Loucy (cell line): Measurements from ENCODE around the gene GPR78.

Experiments used
- H2AFZ ChIP-seq: fragments of 200-600 bp; sonication (generic); 2 replicates; pipeline ENCODE4 v1.6.0; 2016; ENCODE audit warnings: antibody characterized with exemption, mild to moderate bottlenecking, low read length, moderate library complexity
- H3F3A ChIP-seq: fragments of 200-600 bp; 2 replicates; pipeline ENCODE4 v1.6.0; 2016; ENCODE audit warnings: antibody characterized with exemption, low read depth, mild to moderate bottlenecking
- H3K27me3 ChIP-seq: fragments of 200-600 bp; sonication (generic); 2 replicates; pipeline ENCODE4 v1.6.1; 2014; ENCODE audit warnings: low read length, mild to moderate bottlenecking; ENCODE audit not compliant: insufficient read depth, poor library complexity, severe bottlenecking
- H3K36me3 ChIP-seq: fragments of 200-600 bp; sonication (generic); 2 replicates; pipeline ENCODE4 v1.6.1; 2016; ENCODE audit warnings: low read length; ENCODE audit not compliant: insufficient read depth
- H3K4me1 ChIP-seq: fragments of 200-600 bp; sonication (generic); 2 replicates; pipeline ENCODE4 v1.5.1; 2014; ENCODE audit warnings: low read length, mild to moderate bottlenecking; ENCODE audit not compliant: insufficient read depth, poor library complexity, severe bottlenecking
- H3K4me2 ChIP-seq: fragments of 200-600 bp; sonication (generic); 2 replicates; pipeline ENCODE4 v1.6.0; 2014; ENCODE audit warnings: antibody characterized with exemption, low read length, low read depth, mild to moderate bottlenecking; ENCODE audit not compliant: poor library complexity, severe bottlenecking
- H3K4me3 ChIP-seq: fragments of 200-600 bp; sonication (generic); 2 replicates; pipeline ENCODE4 v1.5.1; 2014; ENCODE audit warnings: low read length, mild to moderate bottlenecking, mixed read lengths; ENCODE audit not compliant: poor library complexity, severe bottlenecking
- H3K79me2 ChIP-seq: fragments of 200-600 bp; sonication (generic); 2 replicates; pipeline ENCODE4 v1.6.1; 2014; ENCODE audit warnings: low read length; ENCODE audit not compliant: insufficient read depth
- H3K9ac ChIP-seq: fragments of 200-600 bp; sonication (generic); 2 replicates; pipeline ENCODE4 v1.6.0; 2014; ENCODE audit warnings: mild to moderate bottlenecking, low read depth, low read length, moderate library complexity; ENCODE audit not compliant: poor library complexity, severe bottlenecking
- H3K9me2 ChIP-seq: fragments of 200-600 bp; sonication (generic); replicated peaks from 2 replicates; pipeline ENCODE4 v1.6.1; 2016; ENCODE audit warnings: low read depth, low read length, mixed read lengths
- H3K9me3 ChIP-seq: fragments of 200-600 bp; sonication (generic); 2 replicates; pipeline ENCODE4 v1.6.1; 2014; ENCODE audit warnings: mild to moderate bottlenecking, antibody characterized with exemption, low read length, low read depth; ENCODE audit not compliant: insufficient read depth
- H4K20me1 ChIP-seq: fragments of 200-600 bp; sonication (generic); 2 replicates; pipeline ENCODE4 v1.6.0; 2014; ENCODE audit warnings: antibody characterized with exemption, low read length, mild to moderate bottlenecking; ENCODE audit not compliant: insufficient read depth, poor library complexity, severe bottlenecking
- CTCF ChIP-seq: fragments of 200-600 bp; sonication (generic); conservative IDR thresholded peaks from 2 replicates; pipeline ENCODE4 v1.5.1; 2014; ENCODE audit warnings: mild to moderate bottlenecking, antibody characterized with exemption, low read length
- EZH2phosphoT487 ChIP-seq: fragments of 200-600 bp; IDR thresholded peaks from 2 replicates; pipeline ENCODE4 v1.6.1; 2018; ENCODE audit warnings: antibody characterized with exemption, mild to moderate bottlenecking, moderate library complexity, borderline replicate concordance

Gene GPR78

GRCh38 chr4:8580321-8581093, at the start of gene GPR78:
TSS of gene GPR78 (plus strand) at chr4:8580392. CDS start at chr4:8580983, 591 bp downstream.
- Histone ChIP-seq H3K27me3 (no peaks in the 10 kb centered on the region), H4K20me1 (no peaks in the 10 kb centered on the region), H3K4me1 (no peaks in the 10 kb centered on the region), H3K4me3 (no peak within 1 kb of the TSS), H3K79me2 (no peaks in the 10 kb centered on the region), H2AFZ (no peak within 1 kb of the TSS), H3K9me3 (no peaks in the 10 kb centered on the region), H3K9me2 (no peaks in the 10 kb centered on the region), H3K36me3 (no peaks in the 10 kb centered on the region), H3F3A (no peaks in the 10 kb centered on the region), H3K4me2 (no peak within 1 kb of the TSS), H3K9ac (no peak within 1 kb of the TSS)
- TF ChIP-seq EZH2phosphoT487 = no peak
- no peak for TF ChIP-seq CTCF

GRCh38 chr4:8532245-8532781, 47.9 kb upstream of the GPR78 start:
- Histone ChIP-seq H3K9me3 (peaks cover 19% of the 10 kb centered on the region; the same call in 1 of the 2 replicates), H3K9ac (no peak overlapping the region), H3K4me2 (no peak overlapping the region), H3F3A (no peaks in the 10 kb centered on the region), H3K4me1 (no peaks in the 10 kb centered on the region), H4K20me1 (no peaks in the 10 kb centered on the region), H3K36me3 (no peaks in the 10 kb centered on the region), H3K27me3 (no peaks in the 10 kb centered on the region), H2AFZ (no peak overlapping the region), H3K79me2 (no peaks in the 10 kb centered on the region), H3K9me2 (no peaks in the 10 kb centered on the region), H3K4me3 (no peak overlapping the region)
- TF ChIP-seq CTCF (no peak), EZH2phosphoT487 (no peak)

- Histone ChIP-seq H3K79me2 (no peaks in the 10 kb centered on the region), H3K9ac (no peak overlapping the region), H3K4me1 (no peaks in the 10 kb centered on the region), H3K4me2 (no peak overlapping the region), H3K36me3 (no peaks in the 10 kb centered on the region), H3F3A (no peaks in the 10 kb centered on the region), H2AFZ (no peak overlapping the region), H3K9me3 (peaks cover 19% of the 10 kb centered on the region; the same call in 1 of the 2 replicates), H3K27me3 (no peaks in the 10 kb centered on the region), H3K9me2 (no peaks in the 10 kb centered on the region), H4K20me1 (no peaks in the 10 kb centered on the region), H3K4me3 (no peak overlapping the region)
- no peak for TF ChIP-seq CTCF
Measured at GRCh38 chr4:8533274-8533865, 46.8 kb upstream of the GPR78 start.
